Colonic mucosa (tissue), 4 donors: ENCODE results near the gene SYT4. TPM values are rescaled to one million over a fixed set of nuclear protein-coding genes. Genes with fewer than 3 reads are reported as not detected.
"Not testable (repeated sequence)": the region's sequence is repeated elsewhere in the genome, so short reads cannot be mapped to it uniquely, and the experiment has no call there.

Experiments used
- DNase-seq: peaks from one replicate; pipeline ENCODE4 v3.0.0-alpha.2; 2020
- H3K27ac ChIP-seq: fragments of 200-600 bp; one replicate; pipeline ENCODE4 v1.8.0; 2021
- H3K27me3 ChIP-seq: fragments of 200-600 bp; one replicate; pipeline ENCODE4 v1.8.0; 2021
- H3K36me3 ChIP-seq: fragments of 200-600 bp; one replicate; pipeline ENCODE4 v1.8.0; 2021
- H3K4me1 ChIP-seq: fragments of 200-600 bp; one replicate; pipeline ENCODE4 v1.8.0; 2021; ENCODE audit warnings: mild to moderate bottlenecking
- H3K4me3 ChIP-seq: fragments of 200-600 bp; one replicate; pipeline ENCODE4 v1.8.0; 2021
- H3K9ac ChIP-seq, 2 donors: one replicate each; pipeline ENCODE4 v1.7.0; 2013; ENCODE audit warnings: control low read depth in 2 of 2, low read depth in 2 of 2, low read length in 2 of 2
- H3K9me3 ChIP-seq: fragments of 200-600 bp; one replicate; pipeline ENCODE4 v1.8.0; 2021
- intact Hi-C: fragments of 100-400 bp; cut with DNase I; formaldehyde crosslinking; loops from one replicate; pipeline ENCODE4 v1.14.1; 2022
- total RNA-seq, 2 donors: library from RNA; stranded (reverse); fragmentation: NEBNext Ultra II Directional in 1 of 2; extraction: Animal tissue kit (Norgen Biotek cat#: 25700) in 1 of 2; gene quantifications; one replicate each; pipeline ENCODE4 v1.2.1, GENCODE V29; 2021
- TF ChIP-seq, protein P1 (sequence below): fragments of 200-600 bp; IDR thresholded peaks from one replicate; pipeline ENCODE4 v1.8.0; 2022; ENCODE audit warnings: antibody characterized with exemption, mild to moderate bottlenecking
- donor health status: healthy.
- donor health status: DM: no; HTN: no; CAD: no.
- donor health status: DM: no; HTN: no; CAD: no.

The SYT4 gene
- total RNA-seq, 2 donors from 2014 or later, result 0.47 to 1.2 TPM

DNA sequence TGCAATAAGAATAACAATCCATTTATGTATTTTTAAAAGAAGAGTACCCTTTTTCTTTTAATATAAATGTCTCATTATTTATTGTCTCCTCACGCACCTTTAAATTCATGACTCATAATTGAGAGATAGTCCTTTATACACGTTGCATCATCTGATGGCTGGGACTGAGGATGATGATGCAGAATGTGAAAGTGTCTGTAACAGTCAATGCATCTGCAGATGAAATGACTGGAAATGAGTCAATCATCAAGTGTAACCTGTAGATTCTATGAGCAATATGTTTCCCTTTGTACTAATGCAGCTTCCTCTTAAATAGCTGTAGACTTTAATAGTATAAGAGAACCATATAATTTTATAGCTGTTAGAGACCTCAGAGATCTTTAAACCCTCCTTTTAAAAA lies 26.1 kb upstream of the SYT4 start:
- Histone ChIP-seq H3K9ac (no peak overlapping the region), H3K27ac (no peak overlapping the region), H3K9me3 (no peaks in the 10 kb centered on the region), H3K4me3 (no peak overlapping the region), H3K36me3 (no peaks in the 10 kb centered on the region), H3K27me3 (no peaks in the 10 kb centered on the region), H3K4me1 (no peaks in the 10 kb centered on the region)
- intact Hi-C loops, result no loop called here
- DNase-seq, result no peak
- TF ChIP-seq, protein P1, sequence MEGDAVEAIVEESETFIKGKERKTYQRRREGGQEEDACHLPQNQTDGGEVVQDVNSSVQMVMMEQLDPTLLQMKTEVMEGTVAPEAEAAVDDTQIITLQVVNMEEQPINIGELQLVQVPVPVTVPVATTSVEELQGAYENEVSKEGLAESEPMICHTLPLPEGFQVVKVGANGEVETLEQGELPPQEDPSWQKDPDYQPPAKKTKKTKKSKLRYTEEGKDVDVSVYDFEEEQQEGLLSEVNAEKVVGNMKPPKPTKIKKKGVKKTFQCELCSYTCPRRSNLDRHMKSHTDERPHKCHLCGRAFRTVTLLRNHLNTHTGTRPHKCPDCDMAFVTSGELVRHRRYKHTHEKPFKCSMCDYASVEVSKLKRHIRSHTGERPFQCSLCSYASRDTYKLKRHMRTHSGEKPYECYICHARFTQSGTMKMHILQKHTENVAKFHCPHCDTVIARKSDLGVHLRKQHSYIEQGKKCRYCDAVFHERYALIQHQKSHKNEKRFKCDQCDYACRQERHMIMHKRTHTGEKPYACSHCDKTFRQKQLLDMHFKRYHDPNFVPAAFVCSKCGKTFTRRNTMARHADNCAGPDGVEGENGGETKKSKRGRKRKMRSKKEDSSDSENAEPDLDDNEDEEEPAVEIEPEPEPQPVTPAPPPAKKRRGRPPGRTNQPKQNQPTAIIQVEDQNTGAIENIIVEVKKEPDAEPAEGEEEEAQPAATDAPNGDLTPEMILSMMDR, result no peak

DNA sequence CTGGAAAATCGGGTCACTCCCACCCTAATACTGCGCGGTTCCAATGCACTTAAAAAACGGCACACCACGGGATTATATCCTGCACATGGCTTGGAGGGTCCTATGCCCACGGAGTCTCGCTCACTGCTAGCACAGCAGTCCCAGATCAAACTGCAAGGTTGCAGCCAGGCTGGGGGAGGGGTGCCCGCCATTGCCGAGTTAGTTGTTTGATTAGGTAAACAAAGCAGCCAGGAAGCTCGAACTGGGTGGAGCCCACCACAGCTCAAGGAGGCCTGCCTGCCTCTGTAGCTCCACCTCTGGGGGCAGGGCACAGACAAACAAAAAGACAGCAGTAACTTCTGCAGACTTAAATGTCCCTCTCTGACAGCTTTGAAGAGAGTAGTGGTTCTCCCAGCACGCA lies 8.9 kb upstream of the SYT4 start:
- intact Hi-C loops, H3K4me1 ChIP-seq, H3K9ac ChIP-seq, DNase-seq, H3K36me3 ChIP-seq, H3K9me3 ChIP-seq, H3K27ac ChIP-seq, H3K4me3 ChIP-seq, H3K27me3 ChIP-seq: not testable (repeated sequence)

DNA sequence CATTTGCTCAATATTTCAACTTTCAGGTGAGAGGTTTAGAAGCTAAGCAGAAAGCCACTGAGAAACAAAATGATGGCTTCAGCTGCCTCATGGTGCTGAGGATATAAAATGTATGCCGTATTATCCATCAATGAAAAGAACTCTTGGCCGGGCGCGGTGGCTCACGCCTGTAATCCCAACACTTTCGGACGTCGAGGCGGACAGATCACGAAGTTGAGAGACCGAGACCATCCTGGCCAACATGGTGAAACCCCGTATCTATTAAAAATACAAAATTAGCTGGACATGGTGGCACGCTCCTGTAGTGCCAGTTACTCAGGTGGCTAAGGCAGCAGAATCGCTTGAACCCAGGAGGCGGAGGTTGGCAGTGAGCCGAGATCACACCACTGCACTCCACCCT lies 6.0 kb upstream of the SYT4 start:
- TF ChIP-seq, protein P1, result no peak
- Histone ChIP-seq H3K27me3 (no peaks in the 10 kb centered on the region), H3K27ac (no peak overlapping the region), H3K36me3 (no peaks in the 10 kb centered on the region), H3K4me3 (no peak overlapping the region), H3K4me1 (no peaks in the 10 kb centered on the region), H3K9me3 (no peaks in the 10 kb centered on the region), H3K9ac (no peak overlapping the region)
- intact Hi-C loops, result no loop called here
- no peak for DNase-seq

DNA sequence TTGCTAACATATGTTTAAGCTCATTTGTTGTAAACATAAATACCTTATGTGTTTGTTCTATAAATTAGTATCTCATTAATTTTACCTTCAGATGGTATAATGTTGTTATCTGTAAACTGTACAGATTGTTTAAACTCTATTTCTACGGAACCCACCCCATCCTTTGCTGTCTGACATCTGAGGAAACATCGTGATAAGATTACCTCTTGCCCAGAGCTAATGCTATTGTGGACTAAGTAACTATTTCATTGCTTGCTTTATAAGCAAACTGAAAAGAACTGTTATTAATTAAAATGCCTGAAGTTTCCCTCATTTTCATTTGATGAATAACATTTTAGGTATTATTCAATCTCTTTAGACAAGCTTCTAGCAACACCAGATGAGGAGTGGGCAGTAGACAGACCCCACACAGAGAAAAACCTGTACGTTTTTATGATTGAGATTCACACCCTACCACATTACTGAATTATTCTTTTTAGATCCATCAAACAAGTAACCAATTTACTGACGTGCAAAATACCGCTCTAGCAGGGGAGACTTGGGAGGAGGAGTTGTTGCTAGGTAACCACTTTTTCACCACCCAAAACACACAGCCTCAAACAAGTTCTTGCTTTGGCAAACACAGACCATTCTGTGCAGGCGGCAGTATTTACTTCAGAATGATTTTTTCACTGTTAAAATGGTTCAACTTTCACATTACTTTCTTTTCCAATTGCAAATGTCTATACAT lies 1.9 kb upstream of the SYT4 start:
- intact Hi-C loops, result loop anchor here (10.0 kb wide), 1 partner anchor 984 kb away; no protein-coding TSS in a partner anchor
- TF ChIP-seq, protein P1, result no peak

DNA sequence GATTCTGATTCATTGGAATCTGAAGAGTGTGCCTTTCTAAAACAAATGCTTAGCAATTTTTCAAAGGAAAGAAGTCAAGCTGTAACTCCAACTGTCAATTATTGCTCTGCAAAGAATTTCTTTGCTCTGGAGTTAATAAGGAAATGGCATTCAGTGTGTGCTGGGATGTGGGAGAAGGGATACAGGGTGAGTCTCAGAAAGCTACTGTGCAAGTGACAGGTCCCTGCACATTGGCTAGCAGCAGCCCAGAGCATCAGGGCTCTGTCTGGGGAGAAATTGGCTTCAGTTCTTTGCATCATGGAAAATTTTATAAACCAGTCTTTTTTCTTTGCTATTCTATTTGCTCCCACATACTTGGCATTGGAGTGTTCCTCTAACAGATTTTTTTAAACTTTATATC lies 1.1 kb upstream of the SYT4 start:
- H3K4me1 ChIP-seq, result no peaks in the 10 kb centered on the region
- intact Hi-C loops, result loop anchor here (10.0 kb wide), 1 partner anchor 984 kb away; no protein-coding TSS in a partner anchor
- no peaks in the 10 kb centered on the region for H3K27me3 ChIP-seq
- no peak overlapping the region for H3K4me3 ChIP-seq
- no peaks in the 10 kb centered on the region for H3K9me3 ChIP-seq
- TF ChIP-seq, protein P1, result no peak
- H3K27ac ChIP-seq, result no peak overlapping the region
- no peak for DNase-seq
- no peak overlapping the region for H3K9ac ChIP-seq
- H3K36me3 ChIP-seq, result no peaks in the 10 kb centered on the region

More for the DNA sequence above, 1.9 kb upstream of the SYT4 start:
- Histone ChIP-seq H3K27ac (no peak overlapping the region), H3K9me3 (no peaks in the 10 kb centered on the region), H3K4me3 (no peak overlapping the region), H3K4me1 (no peaks in the 10 kb centered on the region), H3K36me3 (no peaks in the 10 kb centered on the region), H3K27me3 (no peaks in the 10 kb centered on the region), H3K9ac (no peak overlapping the region)
- no peak for DNase-seq

DNA sequence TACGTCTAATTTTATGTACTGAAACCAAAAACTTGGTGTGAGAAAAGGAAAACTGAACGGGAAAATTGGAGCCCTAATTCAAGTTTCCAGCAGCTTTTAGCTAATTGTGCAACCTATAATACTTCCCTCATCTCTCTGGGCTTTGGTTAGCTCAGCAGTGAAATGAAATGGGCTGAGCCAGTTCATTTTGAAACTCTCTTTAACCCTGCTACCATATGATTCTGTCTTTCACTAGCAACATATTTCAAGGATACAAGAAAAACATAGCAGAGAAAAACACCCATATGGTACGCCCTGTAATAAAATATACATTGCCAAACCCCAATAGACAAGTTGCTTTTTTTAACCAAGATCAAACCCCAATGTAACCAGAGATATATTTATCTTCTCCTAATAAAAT lies 799 bp downstream of the SYT4 start:
- Histone ChIP-seq H3K36me3 (no peaks in the 10 kb centered on the region), H3K9me3 (no peaks in the 10 kb centered on the region), H3K4me1 (no peaks in the 10 kb centered on the region), H3K9ac (no peak overlapping the region), H3K27ac (no peak overlapping the region), H3K4me3 (no peak overlapping the region), H3K27me3 (no peaks in the 10 kb centered on the region)
- TF ChIP-seq, protein P1, result no peak
- DNase-seq, result no peak
- intact Hi-C loops, result loop anchor here (10.0 kb wide), 1 partner anchor 982 kb away; no protein-coding TSS in a partner anchor
